HG03108 (cell line): ENCODE results near the gene KASH5.
"Not testable (repeated sequence)": the region's sequence is repeated elsewhere in the genome, so short reads cannot be mapped to it uniquely, and the experiment has no call there.

Source experiments
- ATAC-seq: cut with Tn5 transposase; IDR thresholded peaks from one replicate; pipeline ENCODE4 v1.9.1; 2021; ENCODE audit warnings: moderate library complexity; ENCODE audit not compliant: unreplicated experiment

Gene KASH5

DNA sequence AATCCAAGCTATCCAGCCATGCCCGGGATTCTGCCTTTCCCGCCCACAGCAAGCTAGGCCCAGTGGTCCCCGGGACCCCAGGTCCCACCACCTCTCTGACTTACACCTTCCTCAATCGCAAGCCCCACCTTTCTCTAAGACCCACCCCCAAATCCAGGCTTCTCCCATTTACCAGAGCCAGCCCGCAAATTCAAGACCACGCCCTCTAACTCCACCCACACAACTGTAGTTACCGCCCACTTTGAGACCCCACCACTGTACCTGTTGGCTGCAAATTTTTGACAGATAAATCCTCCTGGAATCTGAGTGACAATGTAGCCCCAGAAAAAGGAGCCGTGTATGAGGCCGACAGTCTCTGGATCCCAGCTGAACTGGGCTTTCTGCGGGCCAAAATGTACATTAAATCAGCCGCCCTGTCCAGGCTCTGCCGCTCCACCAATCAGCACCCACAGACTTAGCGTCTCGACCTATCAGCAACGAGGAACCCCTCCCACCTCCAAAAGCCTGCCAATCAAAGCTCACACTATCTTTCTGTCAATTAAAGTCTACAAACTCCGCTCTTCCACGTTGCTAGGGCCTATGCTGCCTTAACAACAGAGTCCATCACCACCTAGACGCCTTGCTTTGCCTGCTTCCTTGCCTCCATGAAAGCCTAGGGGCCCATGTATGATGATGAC, 47.0 kb downstream of the KASH5 start:
- no peak for ATAC-seq

DNA sequence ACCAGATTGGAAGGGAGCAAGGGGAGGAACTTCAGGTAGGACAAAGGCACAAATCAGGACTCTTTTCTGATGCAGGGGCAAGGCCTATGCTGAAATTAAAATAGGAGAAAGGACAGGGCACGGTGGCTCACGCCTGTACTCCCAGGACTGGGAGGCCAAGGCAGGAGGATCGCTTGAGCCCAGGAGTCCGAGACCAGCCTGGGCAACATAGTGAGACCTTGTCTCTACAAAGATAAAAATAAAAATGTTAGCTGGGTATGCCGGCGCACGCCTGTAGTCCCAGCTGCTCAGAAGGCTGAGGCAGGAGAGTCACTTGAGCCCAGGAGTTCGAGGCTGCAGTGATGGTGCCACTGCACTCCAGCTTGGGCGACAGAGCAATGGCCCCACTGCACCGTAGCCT, 47.6 kb downstream of the KASH5 start:
- ATAC-seq: no peak

DNA sequence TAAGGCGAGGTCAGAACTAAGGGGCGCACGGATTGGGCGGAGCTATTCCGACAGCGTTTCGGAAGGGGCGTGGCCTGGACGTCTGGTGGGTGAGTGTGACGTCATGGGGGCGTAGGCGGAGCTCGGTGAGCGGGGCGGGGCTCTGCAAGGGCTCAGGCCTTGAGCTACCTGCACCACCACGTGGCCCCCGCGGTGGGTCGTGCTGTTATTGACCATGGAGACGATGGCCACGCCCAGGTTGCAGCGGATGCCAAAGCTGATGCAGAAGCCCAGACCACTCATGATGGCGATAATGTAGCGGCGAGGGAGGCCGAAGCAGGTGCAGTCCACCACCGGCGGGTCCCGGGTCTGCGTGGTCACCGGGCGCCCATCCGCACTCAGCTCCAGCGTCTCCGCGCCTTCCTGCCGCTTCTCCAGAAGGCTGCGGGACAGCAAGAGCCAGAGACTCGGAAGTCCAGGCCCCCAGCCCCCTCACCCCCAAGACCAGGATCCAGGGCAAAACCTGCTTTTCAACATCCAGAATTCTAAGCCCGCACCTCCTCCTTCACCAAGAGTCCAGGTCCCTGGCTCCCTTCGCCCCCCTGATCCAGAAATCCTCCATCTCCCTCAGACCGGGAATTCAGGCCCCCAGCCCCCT, 48.5 kb downstream of the KASH5 start:
- ATAC-seq: no peak

DNA sequence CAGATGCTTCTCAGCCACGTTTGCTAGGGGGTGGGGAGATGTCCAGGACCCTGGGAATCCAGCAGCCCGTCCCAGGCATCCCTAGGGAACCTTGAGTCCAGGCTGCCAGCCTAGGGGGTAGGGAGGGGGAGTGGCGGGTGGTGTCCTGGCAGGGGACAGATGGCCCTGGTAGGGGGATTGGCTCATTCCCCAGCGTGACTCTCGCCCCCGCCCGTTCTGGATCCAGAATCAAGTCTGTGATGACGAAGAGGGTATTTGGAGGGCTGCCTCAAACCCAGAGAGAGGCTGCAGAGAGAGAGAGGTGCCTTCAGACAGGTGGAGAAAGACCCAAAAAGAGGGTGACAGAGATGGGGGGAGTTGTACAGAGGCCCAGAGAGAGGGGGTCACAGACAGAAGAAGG, 49.2 kb downstream of the KASH5 start:
- no peak for ATAC-seq

DNA sequence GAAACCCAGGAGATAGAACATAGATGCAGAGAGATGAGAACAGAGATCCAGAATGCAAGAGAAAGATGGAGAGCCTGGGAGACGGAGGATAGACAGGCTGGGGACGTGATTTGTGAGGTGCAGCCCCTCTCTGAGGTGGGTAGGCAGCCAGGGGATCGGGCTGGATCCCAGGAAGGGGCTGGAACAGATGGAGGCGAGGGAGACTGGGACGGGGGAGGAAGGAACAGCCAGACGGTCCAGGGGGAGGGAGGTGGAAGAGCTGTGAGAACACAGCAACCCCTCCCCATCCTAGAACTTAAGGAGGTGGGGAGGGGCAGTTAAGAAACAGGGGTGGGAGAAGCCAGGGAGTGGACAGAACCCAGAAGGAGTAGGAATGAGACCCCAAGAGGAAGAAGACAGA, 50.2 kb downstream of the KASH5 start:
- ATAC-seq: no peak

DNA sequence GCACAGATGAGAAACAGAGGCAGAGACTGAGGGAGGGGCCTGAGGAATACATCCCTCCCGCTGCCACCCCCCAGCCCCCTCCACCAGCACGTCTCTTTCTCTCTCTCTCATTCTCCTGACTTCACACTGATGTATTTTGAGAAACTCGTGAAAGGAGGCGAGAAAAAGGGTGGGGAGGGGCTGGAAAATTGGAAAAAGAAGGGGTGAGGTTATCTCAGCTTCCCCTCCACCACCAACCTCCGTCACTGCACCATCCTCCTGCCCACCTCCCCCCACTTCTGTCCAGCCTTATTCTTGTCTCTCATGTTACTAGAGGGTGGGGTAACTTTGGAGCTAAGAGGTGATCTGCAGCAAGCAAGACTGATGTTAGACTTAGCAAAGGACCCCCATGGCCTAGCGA, 51.8 kb downstream of the KASH5 start:
- ATAC-seq: no peak

DNA sequence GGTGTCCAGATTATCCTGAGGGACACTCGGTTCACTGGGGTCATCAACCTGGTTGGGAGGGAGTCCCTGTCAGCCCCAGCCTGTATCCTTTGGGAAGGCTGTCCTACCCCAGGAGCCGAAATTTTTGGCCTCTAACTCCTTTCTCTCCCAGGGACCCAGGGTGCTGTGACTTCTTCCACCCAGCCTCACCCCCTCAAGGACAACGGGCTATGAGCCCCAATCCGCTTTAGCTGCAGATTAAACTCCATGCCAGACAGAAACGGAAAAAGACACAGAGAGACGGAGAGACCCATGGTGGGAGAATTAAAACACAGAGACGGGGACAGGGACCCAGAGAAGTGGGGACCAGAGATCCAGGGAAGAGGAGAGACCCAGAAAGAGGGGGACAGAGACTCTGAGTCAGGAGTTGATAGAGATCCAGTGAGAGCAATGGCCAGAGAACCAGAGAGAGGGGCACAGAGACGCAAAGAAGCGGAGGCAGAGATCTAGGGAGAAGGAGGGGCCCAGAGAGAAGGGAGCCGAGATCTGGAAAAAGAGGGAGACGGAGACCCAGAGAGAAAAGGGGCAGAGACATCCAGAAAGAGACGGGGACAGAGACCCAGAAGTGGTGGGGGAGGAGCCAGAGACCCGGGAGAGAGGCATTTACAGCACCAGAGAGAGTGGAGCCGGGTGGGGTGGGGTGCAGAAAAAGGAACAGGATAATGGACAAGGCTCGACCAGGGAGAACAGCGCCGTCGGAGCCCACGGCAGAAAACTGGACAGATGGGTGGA, 52.6 kb downstream of the KASH5 start:
- no peak for ATAC-seq

DNA sequence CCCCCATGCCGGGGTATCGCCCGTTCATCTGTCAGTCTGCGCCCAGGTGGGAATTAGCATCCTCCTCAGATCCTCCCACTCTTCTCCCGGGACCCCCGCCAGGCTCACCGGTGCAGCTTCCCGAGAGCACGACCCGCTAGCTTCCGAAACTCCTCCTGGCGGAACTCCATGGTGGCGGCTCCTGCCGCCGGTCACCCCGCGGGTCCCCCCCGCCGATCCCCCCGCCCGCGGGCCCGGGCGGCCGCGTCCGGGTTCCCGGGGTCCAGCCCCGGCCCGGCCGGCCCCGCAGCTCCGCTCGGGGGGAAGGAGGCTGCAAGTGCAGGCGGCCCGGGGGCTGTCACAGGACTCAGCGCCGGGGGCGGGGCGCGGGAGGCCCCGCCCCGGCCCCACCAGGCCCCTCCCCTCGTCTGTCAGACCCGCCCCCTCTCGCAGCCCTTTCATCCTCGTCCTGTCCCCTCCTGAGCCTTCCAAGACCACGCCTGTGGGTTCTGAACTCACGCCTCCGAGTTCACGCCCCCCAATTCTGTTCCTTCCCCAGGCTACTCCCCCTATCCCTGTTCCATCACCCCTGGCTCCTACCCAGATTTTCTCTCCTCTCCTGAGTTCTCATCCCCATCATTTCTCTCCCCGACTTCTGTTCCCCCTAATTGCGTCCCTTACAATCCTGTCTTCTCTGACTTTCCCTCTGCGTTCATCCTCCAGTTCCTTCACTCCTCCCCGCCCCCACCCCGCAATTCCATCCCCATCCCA, 53.3 kb downstream of the KASH5 start, which contains the start of gene SLC17A7:
SLC17A7 (minus strand) TSS at position 318 of the 750 bp plus-strand sequence; CDS start at position 170, 148 bp downstream.
- no peak for ATAC-seq

DNA sequence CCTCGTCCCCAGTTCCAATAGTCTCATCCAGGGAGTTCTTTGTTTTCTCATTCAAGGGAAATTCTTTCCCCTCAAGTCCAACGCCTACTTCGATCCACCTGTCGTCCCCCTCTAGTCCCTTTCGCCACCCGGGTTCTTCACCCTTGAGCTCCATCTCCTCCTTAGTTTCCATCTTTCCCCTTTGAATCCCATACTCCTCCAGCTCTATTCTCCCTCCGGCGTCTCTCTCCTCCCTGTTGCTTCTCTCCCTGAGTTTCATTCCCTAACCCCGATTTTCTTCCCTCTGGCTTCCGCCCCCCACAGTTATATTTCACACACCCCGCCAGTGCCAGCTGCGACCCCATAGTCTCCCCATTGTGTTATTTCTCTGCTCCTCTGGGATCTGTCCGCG, 53.9 kb downstream of the KASH5 start:
- no peak for ATAC-seq

DNA sequence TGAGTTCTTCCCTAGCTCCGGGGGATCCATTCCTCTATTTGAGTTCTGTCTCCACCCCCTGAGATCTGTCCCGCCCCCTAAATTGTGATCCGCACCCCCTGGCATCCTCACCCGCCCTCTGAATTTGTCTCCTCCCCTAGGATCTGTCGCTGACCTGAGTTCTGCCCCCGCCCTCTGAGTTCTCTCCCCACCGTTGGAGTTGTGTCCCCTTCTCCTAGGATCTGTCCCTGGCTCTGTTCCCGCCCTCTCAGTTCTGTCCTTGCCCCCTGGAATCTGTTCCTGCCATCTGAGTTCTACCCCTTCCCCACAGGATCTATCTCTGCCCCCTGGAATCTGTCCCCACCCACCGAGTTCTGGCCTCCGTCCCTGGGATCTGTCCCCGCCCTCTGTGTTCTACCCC, 54.3 kb downstream of the KASH5 start:
- ATAC-seq: no peak

DNA sequence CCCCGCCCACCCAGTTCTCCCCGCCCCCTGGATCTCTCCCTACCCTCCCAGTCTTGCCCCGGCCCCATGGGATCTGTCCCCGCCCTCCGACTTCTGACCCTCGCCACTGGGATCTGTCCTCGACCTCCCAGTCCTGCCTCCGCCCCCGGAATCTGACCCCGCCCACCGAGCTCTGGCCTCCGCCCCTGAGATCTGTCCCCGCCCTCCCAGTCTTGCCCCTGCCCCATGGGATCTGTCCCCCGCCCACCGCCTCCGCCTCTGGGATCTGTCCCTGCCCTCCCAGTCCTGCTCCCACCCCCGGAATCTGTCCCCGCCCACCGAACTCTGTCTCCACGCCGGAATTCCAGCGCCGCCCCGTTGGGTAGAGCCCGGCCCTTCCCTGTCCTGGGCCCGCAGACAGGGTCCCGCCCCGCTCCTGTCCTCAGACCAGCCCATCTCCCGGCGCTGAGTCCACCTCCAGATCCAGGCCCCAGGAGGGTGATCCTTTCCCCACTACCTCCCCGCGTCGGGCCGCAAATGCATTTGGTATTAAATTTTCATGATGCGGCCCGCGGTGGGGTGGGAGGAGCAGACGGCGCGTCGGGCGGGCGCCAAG, 54.8 kb downstream of the KASH5 start:
- no peak for ATAC-seq

DNA sequence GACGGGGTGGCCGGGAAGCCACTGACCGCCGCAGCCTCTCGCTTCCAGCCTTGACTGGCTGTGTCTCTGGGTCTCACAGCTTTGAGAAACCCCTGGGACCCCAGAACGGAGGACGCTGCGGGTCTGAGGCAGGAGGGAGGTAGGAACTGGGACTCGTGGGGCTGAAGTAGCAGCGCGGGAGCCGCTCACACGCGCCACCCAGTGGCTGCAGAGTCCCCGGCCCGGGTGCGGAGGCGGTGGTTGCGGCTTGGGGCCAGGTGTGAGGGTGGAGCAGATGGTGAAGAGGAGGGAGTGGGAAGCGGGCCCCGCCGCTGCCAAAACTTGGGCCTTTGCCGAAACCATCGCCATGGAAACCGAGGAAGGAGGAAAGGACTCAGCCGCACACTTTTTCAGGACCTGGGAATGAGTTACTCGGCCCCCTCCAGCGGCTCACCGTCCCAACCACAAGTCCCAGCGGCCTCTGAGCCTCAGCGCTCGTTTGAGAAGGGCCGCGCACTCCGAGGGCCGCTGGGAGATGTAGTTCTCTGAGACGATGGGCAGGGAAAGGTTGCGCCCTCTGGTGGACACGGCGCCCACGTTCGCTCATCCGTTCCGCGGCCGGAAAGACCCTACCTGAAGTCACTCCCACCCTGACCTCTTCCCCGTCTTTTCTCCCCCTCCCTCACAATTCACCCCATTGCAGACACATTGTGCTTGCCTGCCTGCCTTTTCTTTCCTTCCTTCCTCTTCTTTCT, 55.5 kb downstream of the KASH5 start:
- peak; percentile 73 for ATAC-seq

DNA sequence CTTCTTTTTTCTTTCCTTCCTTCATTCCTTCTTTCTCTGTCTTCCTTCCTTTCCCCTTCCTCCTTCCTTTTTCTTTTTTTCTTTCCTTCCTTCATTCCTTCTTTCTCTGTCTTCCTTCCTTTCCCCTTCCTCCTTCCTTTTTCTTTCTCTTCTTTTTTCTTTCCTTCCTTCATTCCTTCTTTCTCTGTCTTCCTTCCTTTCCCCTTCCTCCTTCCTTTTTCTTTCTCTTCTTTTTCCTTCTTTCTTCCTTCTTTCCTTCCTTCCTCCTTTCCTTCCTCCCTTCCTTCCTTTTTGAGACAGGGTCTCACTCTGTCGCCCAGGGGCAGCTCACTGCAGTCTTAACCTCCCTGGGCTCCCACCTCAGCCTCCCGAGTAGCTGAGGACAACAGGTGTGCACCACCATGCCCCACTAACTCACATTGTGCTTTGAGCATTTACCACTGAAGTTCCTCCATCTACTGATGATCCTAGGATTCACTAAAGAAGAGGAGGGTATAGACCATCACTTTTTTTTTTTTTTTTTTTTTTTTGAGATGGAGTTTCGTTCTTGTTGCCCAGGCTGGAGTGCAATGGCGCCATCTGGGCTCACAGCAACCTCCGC, 56.2 kb downstream of the KASH5 start:
- ATAC-seq: not testable (repeated sequence)

DNA sequence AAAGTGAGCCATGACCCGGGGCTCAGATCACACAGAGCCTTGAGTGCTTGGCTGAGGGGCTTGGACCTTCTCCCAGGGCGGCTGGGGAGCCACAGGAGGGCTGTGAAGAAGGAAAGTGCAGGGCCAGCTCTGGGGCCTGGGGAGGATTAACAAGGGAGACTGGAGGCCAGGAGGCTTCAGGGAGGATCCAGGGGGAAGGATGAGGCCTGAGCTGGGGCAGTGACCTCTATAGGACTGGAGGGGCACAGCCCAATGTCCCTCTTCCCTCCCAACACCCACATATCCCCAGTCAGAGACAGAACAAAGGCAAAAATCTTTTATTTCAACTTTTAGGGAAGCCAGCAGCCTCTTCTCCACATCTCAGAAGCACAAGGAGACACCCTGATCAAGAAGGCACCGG, 57.9 kb downstream of the KASH5 start:
- no peak for ATAC-seq

DNA sequence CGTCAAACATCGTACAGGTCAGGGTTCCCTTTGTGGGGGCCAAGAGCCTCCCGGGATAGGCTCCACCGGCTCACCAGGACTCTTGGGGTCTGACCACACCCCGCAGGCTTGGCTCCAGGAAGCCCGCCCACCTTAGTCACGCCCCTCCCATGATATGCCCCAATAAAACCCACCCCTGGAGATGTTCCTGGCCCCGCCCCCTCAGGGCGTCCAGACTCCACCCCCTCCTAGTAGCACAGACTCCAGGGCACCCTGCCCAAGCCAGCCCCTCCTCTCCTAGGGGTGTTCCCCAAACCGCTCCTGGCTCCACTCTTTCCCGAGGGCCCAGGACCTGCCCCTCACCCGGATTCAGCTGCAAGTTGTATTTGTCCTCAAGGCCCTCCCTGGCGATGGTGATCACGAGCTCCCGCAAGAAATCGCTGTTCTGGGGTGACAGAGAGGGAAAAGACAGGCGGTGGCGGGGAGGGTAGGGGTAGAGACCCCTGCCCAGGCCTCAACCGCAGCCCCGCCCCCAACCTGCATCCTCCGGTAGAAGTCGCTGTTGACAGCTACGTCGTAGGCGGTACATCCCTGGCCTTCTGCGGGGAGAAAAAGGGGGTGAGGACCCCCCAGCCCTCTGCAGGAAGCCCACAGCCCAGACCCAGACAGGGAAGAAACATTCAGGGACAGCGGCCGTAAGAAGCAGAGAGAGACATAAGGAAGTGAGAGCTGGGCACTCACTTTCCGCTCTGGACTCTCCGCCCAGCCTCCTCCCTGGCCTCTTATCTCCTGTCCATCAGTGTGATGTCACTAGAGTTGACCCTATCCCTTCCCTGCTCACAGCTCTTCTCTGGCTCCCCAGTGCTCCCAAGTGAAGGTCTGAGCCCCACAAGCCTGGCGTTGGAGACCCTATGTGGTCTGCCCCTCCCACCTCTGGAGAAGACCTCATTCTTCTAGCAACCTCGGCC, 59.7 kb downstream of the KASH5 start:
- no peak for ATAC-seq

DNA sequence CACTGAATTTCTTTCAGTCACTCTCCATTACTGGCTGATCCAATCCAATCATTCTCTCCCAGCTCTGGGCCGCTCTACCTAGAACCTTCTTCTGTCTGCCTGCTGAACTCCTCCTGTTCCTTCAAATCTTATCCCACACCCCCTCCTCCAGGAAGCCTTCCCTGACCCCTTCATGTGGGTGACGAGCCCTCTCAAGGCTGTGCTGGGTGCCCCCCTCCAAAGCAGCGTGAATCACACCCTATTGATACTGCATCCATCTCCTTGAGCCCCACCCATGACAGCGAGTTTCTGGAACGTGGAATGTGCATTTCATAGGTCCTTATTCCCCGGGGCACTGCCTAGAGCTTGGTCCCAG, 60.4 kb downstream of the KASH5 start:
- no peak for ATAC-seq

DNA sequence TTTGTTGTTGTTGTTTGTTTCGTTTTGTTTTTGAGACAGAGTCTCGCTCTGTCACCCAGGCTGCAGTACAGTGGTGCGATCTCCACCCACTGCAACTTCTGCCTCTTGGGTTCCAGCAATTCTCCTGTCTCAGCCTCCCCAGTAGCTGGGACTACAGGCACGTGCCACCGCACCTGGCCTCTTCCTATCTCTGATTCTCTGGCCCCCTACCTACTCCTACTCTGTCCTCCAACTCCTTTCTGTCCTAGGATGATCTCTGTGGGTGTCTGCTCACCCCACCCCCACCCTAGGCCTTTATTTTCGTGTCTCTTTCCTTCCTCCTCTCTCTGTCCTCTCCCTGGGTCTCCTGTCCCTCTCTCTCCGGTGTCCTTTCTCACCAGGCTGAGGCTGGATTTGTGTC, 62.4 kb downstream of the KASH5 start:
- no peak for ATAC-seq

DNA sequence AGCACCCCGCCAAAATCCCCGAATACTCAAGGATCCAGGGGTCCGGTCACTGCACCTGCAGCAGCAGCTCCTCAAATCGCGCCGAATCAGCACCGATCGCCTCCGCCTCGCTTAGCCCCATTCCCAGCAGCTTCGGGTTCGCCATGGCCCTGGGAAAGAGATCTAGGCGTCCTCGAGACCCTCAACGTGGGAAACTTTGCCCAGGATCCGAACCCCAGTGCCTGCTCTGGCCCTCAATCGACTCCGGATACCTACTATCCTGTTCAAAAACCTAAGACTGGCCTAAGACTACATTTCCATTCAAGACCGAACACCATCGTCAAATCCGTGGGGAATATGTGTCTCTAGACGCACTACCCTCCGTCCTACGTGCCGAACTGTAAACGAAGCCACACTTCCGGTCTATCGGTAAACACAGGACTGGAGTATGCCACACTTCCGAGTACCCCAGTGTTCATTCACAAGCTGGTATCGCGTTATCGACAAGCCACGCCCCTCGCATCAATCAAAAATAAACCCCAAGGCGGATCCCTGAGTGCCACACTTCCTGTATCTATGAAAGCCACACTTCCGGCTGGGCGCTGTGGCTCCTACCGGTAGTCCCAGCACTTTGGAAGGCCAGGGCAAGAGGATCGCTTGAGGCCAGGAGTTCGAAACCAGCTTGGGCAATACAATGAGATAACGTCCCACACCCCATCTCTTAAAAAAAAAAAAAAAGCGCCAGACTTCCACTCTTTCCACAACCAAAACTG, 63.6 kb downstream of the KASH5 start, which contains the start of gene PIH1D1:
PIH1D1 (minus strand) TSS at position 385 of the 752 bp plus-strand sequence; CDS start at position 145, 240 bp downstream.
- ATAC-seq: peak; percentile 48
